SK-N-MC (cell line): ENCODE measurements around the gene RHOC.

Source experiments
- EZH2 ChIP-seq: fragments of 200-600 bp; sonication (generic); IDR thresholded peaks from one replicate; pipeline ENCODE4 v1.6.1; 2017; ENCODE audit warnings: antibody characterized with exemption
- FOXP2 ChIP-seq: optimal IDR thresholded peaks from 2 replicates; pipeline ENCODE3; 2011; ENCODE audit warnings: mild to moderate bottlenecking, moderate library complexity; ENCODE audit not compliant: insufficient read depth; ENCODE audit errors: extremely low read length, control extremely low read depth
- POLR2AphosphoS5 ChIP-seq: IDR thresholded peaks from 2 replicates; pipeline ENCODE4 v1.6.1; 2012; ENCODE audit warnings: mild to moderate bottlenecking, low read depth, low read length, borderline replicate concordance

DNA sequence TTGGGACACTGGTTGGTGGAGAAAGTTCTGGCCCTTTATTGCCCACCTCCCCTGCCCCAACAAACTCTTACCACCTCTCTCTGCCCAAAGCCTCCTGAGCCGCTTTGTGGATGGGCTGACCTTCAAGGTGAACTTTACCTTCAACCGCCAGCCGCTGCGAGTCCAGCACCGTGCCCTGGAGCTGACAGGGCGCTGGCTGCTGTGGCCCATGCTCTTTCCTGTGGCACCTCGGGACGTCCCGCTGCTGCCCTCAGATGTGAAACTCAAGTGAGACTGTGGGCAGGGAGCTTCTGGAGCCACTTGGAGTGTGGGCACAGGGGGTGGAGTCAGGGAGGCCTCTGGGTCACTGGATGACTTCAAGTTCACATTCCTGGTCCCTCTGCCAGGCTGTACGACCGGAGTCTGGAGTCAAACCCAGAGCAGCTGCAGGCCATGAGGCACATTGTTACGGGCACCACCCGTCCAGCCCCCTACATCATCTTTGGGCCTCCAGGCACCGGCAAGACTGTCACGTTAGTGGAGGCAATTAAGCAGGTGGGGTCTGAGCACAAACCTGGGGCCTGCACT lies 12.5 kb downstream of the RHOC start:
- no peak for TF ChIP-seq EZH2
- no peak for TF ChIP-seq POLR2AphosphoS5
- no peak for TF ChIP-seq FOXP2
